HG02623 (cell line): Measurements from ENCODE around the gene NHERF1.

Source experiments
- ATAC-seq: cut with Tn5 transposase; IDR thresholded peaks from one replicate; pipeline ENCODE4 v1.9.1; 2021; ENCODE audit warnings: moderate library complexity; ENCODE audit not compliant: unreplicated experiment

The NHERF1 gene

GRCh38 chr17:74807441-74807840 is 59.0 kb downstream of the NHERF1 start:
- no peak for ATAC-seq

GRCh38 chr17:74807925-74808324 is 59.5 kb downstream of the NHERF1 start:
- ATAC-seq = no peak

- no peak for ATAC-seq
Measured at GRCh38 chr17:74808714-74809430, 60.4 kb downstream of the NHERF1 start.

- no peak for ATAC-seq
Measured at GRCh38 chr17:74810699-74811485, 62.5 kb downstream of the NHERF1 start.

- no peak for ATAC-seq
Measured at GRCh38 chr17:74812109-74813009, 63.9 kb downstream of the NHERF1 start.

- no peak for ATAC-seq
Measured at GRCh38 chr17:74814453-74814852, 66.0 kb downstream of the NHERF1 start.

GRCh38 chr17:74815067-74815466 is 66.6 kb downstream of the NHERF1 start:
- no peak for ATAC-seq

- no peak for ATAC-seq
Measured at GRCh38 chr17:74815550-74816370, 67.3 kb downstream of the NHERF1 start.

GRCh38 chr17:74816905-74817620 is 68.6 kb downstream of the NHERF1 start:
- ATAC-seq = no peak

GRCh38 chr17:74818291-74818938 is 70.0 kb downstream of the NHERF1 start:
- no peak for ATAC-seq
